Measurements from ENCODE around the gene STK32C.
"Not testable (repeated sequence)": the region's sequence is repeated elsewhere in the genome, so short reads cannot be mapped to it uniquely, and the experiment has no call there.

DNA sequence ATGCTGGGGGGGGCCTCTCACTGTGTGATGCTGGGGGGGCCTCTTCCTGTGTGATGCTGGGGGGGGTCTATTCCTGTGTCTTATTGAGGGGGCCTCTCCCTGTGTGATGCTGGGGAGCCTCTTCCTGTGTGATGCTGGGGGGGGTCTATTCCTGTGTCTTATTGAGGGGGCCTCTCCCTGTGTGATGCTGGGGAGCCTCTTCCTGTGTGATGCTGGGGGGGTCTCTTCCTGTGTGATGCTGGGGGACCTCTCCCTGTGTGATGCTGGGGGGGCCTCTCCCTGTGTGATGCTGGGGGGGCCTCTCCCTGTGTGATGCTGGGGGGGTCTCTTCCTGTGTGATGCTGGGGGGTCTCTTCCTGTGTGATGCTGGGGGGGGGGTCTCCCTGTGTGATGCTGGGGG is 147.5 kb downstream of the STK32C start:
- TF ChIP-seq POLR2A, EP300 (IDR thresholded peaks at IDR 0.05): not testable (repeated sequence)
- TF ChIP-seq, protein P1, sequence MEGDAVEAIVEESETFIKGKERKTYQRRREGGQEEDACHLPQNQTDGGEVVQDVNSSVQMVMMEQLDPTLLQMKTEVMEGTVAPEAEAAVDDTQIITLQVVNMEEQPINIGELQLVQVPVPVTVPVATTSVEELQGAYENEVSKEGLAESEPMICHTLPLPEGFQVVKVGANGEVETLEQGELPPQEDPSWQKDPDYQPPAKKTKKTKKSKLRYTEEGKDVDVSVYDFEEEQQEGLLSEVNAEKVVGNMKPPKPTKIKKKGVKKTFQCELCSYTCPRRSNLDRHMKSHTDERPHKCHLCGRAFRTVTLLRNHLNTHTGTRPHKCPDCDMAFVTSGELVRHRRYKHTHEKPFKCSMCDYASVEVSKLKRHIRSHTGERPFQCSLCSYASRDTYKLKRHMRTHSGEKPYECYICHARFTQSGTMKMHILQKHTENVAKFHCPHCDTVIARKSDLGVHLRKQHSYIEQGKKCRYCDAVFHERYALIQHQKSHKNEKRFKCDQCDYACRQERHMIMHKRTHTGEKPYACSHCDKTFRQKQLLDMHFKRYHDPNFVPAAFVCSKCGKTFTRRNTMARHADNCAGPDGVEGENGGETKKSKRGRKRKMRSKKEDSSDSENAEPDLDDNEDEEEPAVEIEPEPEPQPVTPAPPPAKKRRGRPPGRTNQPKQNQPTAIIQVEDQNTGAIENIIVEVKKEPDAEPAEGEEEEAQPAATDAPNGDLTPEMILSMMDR (IDR thresholded peaks at IDR 0.05) = not testable (repeated sequence)

Measured in tibial nerve (tissue), 4 donors.